SU-DHL-6 (cell line): ENCODE results near the gene TMEM39B.

Experiments
- EZH2phosphoT487 ChIP-seq: fragments of 200-600 bp; sonication (generic), shearing (Covaris generic); conservative IDR thresholded peaks from 2 replicates; pipeline ENCODE4 v1.6.1; 2018; ENCODE audit warnings: mild to moderate bottlenecking, antibody characterized with exemption, low read length, moderate library complexity, mixed read lengths
- TF ChIP-seq, protein P1 (sequence below): fragments of 200-600 bp; sonication (generic); IDR thresholded peaks from one replicate; pipeline ENCODE4 v1.5.1; 2017; ENCODE audit warnings: antibody characterized with exemption, mild to moderate bottlenecking, low read length, moderate library complexity; ENCODE audit not compliant: insufficient read depth, poor library complexity, severe bottlenecking

- TF ChIP-seq, protein P1, sequence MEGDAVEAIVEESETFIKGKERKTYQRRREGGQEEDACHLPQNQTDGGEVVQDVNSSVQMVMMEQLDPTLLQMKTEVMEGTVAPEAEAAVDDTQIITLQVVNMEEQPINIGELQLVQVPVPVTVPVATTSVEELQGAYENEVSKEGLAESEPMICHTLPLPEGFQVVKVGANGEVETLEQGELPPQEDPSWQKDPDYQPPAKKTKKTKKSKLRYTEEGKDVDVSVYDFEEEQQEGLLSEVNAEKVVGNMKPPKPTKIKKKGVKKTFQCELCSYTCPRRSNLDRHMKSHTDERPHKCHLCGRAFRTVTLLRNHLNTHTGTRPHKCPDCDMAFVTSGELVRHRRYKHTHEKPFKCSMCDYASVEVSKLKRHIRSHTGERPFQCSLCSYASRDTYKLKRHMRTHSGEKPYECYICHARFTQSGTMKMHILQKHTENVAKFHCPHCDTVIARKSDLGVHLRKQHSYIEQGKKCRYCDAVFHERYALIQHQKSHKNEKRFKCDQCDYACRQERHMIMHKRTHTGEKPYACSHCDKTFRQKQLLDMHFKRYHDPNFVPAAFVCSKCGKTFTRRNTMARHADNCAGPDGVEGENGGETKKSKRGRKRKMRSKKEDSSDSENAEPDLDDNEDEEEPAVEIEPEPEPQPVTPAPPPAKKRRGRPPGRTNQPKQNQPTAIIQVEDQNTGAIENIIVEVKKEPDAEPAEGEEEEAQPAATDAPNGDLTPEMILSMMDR = no peak
- no peak for TF ChIP-seq EZH2phosphoT487
These were observed 49.4 kb downstream of the TMEM39B start for GRCh38 chr1:32122151-32122550.
